RCC 7860 (cell line): ENCODE measurements around the gene TPM2.

Experiments
- DNase-seq: peaks from one replicate; pipeline ENCODE4 v3.0.0-alpha.2; 2015; ENCODE audit warnings: low spot score
- FAIRE-seq: peaks from 2 replicates; lab custom pipeline; 2012; peaks lifted over from hg19 to GRCh38; lab: Jason Lieb, UNC

TPM2 gene

DNA sequence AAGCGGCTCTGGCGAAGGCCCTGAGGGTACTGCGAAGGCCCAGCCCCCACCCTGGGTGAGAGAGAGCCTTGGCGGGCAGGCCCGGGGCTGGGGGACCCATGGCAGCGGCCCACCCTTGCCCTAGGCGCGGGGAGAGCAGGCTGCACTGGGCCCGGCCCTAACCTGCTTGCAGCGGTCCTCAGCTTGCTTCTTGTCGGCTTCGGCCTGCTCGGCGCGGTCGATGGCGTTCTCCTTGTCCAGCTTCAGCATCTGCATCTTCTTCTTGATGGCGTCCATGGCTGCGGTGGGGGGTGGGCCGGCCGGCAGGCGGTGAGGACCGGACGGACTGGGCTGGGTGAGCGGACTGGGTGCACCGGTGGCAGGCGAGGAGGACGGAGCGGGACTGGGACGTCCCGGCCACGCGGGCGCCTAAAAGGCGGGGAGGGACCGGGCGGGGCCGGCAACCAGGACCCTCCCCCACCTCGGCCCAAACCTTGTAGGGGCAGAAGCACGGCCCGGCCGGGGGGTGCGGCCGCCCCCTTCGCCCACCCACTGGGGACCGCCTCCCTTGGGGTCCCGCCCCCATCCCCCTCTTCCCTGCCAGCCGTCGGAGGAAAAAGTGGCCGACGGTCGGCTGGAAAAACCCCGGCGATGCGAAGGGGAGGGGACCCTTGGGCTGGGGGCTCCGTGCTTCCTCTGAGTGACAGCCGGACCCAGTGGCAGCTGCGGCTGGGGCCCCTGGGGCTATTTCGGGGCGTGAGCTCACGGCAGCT lies at the start of gene TPM2:
TPM2 (minus strand) TSS at position 384 of the 752 bp plus-strand sequence; CDS start at position 276, 108 bp downstream.
- no peak for FAIRE-seq
- DNase-seq, result no peak

DNA sequence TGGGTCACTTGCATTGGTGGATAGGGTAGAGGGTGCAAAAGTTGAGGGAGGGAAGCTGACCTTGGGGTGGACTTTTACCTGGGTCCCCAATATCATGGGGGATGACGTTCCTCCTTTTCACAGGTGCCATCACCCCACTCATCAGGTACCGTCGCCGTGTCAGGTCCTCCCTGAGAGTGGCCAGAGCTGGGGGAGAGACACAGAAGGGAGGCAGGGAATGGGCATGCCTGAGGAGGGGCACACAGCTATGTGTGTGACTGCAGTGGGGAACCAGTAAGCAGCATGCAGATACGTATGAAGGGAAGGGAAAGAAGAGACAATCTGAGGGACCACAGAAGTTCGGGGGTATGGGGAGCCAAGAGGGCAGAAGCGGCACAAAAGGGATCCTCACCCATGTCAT lies 49.2 kb upstream of the TPM2 start:
- DNase-seq (no peak), FAIRE-seq (no peak)

DNA sequence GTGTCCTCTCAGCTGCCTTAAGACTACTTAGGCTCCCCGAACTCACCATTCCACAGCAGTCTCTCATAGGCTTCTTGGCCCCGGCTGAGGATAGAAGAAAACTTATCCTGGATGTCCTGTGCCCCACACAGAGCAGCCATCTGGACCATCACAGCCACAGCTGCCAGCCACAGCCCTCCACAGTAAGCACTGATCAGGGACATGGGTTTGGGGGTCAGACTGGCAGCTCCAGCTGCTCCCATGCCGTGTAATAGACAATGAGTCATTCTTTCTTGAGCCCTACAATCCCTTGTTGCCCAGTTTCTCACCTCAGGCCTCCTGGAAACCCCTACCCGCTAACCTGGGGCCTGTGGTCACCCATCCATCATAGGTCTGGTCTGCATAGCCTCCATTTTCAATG lies 48.5 kb upstream of the TPM2 start:
- FAIRE-seq (no peak), DNase-seq (no peak)

DNA sequence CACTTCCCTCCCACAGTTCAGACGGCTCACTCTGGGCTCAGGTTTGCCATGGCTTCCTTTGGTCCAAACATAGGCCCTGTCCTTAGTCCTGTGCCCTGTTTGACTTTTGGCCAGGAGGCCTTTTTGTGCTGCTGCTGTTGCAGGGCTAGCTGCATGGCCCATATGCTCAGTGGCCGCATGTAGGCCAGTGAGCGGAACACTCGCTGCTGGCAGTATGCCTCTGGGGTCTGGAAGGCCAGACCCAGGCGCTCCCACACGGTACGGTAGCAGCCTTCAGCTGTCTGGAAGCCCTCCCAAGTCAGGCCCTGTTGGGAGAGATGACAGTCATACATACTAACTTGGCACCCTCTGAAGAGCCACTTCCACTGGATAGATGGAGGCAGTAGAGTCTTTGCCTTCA lies 47.4 kb upstream of the TPM2 start:
- DNase-seq (no peak), FAIRE-seq (no peak)

- FAIRE-seq, result no peak
- DNase-seq, result peak; percentile 57
Measured at GRCh38 chr9:35736201-35736633, 46.5 kb upstream of the TPM2 start.

- DNase-seq (no peak), FAIRE-seq (no peak)
Measured at GRCh38 chr9:35734096-35734495, 44.4 kb upstream of the TPM2 start.

DNA sequence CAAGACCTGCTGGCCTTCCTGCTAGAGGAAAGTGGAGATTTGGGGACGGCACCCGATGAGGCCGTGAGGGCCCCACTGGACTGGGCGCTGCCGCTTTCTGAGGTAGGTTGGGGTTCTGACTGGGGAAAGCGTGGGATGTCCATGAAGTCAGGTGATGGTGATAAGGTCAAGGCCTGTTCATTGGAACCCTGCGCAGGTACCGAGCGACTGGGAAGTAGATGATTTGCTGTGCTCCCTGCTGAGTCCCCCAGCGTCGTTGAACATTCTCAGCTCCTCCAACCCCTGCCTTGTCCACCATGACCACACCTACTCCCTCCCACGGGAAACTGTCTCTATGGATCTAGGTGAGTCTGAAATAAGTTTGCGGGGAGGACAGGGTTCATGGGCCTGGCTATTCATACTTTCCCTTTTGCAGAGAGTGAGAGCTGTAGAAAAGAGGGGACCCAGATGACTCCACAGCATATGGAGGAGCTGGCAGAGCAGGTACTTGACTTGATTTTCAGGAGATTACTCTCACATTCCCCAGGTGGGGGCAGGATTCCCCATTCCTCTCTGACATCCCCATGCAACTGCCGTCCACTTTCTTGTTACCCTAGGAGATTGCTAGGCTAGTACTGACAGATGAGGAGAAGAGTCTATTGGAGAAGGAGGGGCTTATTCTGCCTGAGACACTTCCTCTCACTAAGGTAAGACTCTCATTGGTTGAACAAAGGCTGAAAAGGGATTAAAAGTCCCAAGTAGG lies 43.2 kb upstream of the TPM2 start:
- FAIRE-seq (peak; percentile 7), DNase-seq (peak; percentile 68)

- DNase-seq (peak; percentile 93), FAIRE-seq (peak; percentile 83)
Measured at GRCh38 chr9:35732185-35732799, 42.6 kb upstream of the TPM2 start, which contains the start of the genes CREB3 and TLN1. TSS of gene CREB3 (plus strand) at chr9:35732666. CDS start at chr9:35732773, 107 bp downstream. TSS of gene TLN1 (minus strand) at chr9:35732195. CDS start at chr9:35725694, 6,501 bp downstream.

DNA sequence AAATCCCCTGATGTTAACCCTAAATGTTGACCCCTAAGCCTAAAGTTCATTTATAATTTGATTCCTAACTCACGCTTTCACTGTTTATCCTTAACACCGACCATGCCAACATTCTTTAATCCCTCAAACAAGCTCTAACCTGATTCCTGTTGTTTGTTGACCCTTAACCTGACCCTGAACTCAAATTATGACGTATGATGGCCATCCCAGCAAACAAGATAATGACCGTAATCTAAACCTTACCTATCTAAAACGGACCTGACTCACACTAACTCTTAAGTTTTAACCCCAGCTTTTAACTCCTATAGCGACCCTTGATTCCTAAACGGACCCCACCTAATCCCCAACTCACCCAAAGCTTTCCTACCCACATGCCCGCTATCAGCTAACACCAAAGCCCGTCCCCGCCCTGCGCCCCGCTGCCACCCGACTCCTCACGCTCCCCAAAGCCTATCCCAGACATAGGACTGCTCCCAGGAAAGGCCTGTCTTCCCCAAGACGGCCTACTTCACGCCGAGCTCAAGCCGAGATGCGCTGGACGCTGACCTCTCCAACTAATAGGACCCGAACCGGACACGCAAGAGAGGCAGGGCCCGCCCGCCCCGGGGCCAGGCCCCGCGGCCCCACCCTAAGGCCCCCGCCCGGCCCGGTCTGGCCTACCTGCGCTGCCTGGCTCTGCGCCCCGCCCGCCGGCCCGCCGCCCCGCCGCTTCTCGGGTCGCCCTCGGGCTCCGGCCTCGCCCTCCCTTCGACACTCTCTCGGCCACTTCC lies 41.9 kb upstream of the TPM2 start:
- DNase-seq (peak; percentile 16), FAIRE-seq (no peak)

GRCh38 chr9:35730486-35730854 lies 40.7 kb upstream of the TPM2 start:
- FAIRE-seq (no peak), DNase-seq (no peak)

- FAIRE-seq, result peak; percentile 74
Measured at GRCh38 chr9:35729700-35730485, 40.2 kb upstream of the TPM2 start.

GRCh38 chr9:35729101-35729500 lies 39.4 kb upstream of the TPM2 start:
- FAIRE-seq, result no peak

More at GRCh38 chr9:35729700-35730485, 40.2 kb upstream of the TPM2 start:
- DNase-seq, result peak; percentile 83

DNA sequence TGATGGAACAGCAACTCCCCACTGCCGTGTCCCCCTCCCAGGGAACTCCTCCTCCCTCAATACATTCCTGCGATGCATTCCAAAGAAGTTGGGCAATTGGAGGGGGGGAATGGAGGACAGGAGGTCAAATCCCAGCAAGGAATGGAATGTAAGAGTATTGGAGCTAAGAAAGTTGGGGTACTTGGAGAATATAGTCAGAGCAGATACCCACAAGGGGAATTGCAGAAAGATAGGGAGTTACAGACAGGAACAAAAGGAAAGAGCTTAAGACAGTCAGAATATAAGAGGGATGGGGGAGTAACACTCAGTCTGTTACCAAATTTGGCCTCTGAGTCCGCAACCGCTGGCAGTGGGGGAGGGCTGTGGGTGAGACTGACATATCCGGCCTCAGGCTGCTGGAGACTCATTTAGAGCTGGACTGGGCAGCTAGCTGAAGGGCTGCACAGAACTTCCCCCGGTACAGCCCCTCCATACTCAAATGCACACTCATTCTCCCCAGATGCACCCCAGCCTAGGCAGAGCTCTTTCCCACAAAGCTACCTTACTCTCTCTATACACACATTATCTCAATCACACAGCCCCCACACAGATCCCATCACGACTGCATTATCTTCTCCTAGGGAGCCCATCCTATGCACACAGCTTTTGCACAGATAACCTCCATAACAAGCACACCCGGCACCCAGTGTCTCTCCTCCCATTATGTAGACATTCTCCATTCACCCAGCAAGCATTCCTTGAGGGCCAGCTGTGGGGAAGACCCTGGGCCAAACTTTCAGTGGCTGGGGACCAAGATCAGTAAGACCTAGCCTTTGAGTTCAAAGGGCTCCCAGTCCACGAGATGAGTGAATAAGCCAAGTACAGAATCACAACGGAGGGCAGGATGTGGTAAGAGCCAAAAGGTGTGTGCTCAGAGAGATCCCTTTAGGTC lies 38.6 kb upstream of the TPM2 start:
- no peak for FAIRE-seq
- DNase-seq, result peak; percentile 69

More at GRCh38 chr9:35729101-35729500, 39.4 kb upstream of the TPM2 start:
- DNase-seq, result no peak

- FAIRE-seq, result peak; percentile 14
- no peak for DNase-seq
Measured at GRCh38 chr9:35727676-35728040, 37.9 kb upstream of the TPM2 start.

DNA sequence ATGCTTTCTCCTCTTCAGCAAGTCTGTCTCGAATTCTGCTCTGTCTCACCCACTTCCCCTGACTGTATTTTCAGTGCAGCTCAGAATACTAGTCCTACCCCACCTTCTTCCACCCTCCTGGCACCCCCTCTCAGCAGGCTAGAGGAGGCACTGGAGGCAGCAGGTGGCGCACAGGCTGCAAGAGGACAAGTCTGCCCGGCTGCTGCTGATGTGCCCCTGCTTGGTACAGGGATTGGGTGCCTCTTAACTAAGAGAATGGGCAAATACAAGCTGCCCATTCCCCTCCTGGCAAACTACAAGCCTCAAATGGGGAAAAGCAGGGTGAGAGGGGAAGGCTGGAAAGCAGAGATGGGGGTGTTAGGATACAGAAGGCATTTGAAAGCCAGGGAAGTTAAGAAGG lies 37.2 kb upstream of the TPM2 start:
- FAIRE-seq (no peak), DNase-seq (no peak)

DNA sequence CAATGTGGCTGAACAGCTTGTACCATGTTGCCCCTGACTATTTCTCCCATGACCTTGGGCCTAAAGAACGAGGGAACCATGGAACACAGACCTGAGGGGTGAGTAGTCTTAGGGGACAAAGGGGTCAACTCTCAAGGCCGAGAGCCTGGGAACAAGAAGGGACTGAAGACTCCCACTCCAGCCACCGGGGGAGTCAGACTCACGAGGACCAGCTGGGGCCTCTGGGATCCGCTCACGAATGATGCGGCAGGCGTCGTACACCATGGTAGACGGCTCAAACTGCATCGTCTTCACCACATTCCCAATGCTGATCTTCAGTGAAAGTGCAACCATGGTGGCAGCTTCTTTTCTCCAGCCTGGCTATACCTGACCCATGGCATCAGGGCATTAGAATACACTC lies 35.6 kb upstream of the TPM2 start:
- FAIRE-seq (no peak), DNase-seq (no peak)

DNA sequence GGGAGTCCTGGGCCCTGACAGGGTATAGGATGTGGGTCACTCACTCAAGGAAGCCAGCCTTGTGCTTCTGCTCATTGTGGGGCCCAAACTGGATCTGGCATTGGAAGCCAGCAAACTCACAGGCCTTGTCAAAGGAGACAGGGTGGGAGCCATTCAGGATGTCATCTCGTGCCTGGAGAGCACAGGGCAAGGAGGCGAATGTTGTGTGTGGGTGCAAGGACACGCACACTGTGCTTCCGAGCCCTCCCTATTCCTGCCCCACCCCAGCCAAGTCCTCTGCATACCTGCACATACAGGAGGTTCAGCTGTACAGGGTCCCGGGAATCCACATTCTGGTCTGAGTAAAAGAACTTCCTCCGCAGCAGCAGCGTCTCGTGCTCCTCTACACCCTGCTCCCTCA lies 34.2 kb upstream of the TPM2 start:
- no peak for FAIRE-seq
- DNase-seq, result no peak

- no peak for FAIRE-seq
- no peak for DNase-seq
Measured at GRCh38 chr9:35723426-35723825, 33.7 kb upstream of the TPM2 start.

GRCh38 chr9:35719546-35719945 lies 29.8 kb upstream of the TPM2 start:
- DNase-seq, result no peak
- no peak for FAIRE-seq
